ENCODE results near the gene ABO. TPM values are rescaled to one million over a fixed set of nuclear protein-coding genes. Genes with fewer than 3 reads are reported as not detected.
"Not testable (repeated sequence)": the region's sequence is repeated elsewhere in the genome, so short reads cannot be mapped to it uniquely, and the experiment has no call there.

ABO gene
- polyA plus RNA-seq, 3 donors from 2014 or later, result 0.03 TPM; not detected in 2

- no peaks in the 10 kb centered on the region for H3K36me3 Mint-ChIP-seq
- H3K9me3 Mint-ChIP-seq, result peaks cover 0 to 1% (median 0%) of the 10 kb centered on the region in 6 donors
- H3K27me3 Mint-ChIP-seq (ENCODE audit: low read depth in 3 of 3), result peaks cover 2 to 5% (median 2%) of the 10 kb centered on the region in 3 donors
- H3K4me1 Mint-ChIP-seq, result no peaks in the 10 kb centered on the region
- H3K27ac Mint-ChIP-seq, result no peak overlapping the region
- DNase-seq, result no peak
- H3K4me3 Mint-ChIP-seq, result no peak overlapping the region
Observed at GRCh38 chr9:133282464-133283238, 7.7 kb upstream of the ABO start.

- Mint-ChIP-seq H3K36me3 (no peaks in the 10 kb centered on the region), H3K27ac (no peak overlapping the region), H3K4me3 (no peak overlapping the region)
Observed at GRCh38 chr9:133280392-133280791, 5.4 kb upstream of the ABO start.

GRCh38 chr9:133278161-133279114 is 3.4 kb upstream of the ABO start:
- Mint-ChIP-seq H3K27ac (no peak overlapping the region), H3K36me3 (no peaks in the 10 kb centered on the region), H3K9me3 (peaks cover 0 to 3% (median 0%) of the 10 kb centered on the region in 6 donors), H3K4me1 (no peaks in the 10 kb centered on the region), H3K4me3 (no peak overlapping the region), H3K27me3 (ENCODE audit: low read depth in 3 of 3) (peaks cover 2 to 4% (median 3%) of the 10 kb centered on the region in 3 donors)
- no peak for DNase-seq

More at GRCh38 chr9:133280392-133280791, 5.4 kb upstream of the ABO start:
- Mint-ChIP-seq H3K4me1 (no peaks in the 10 kb centered on the region), H3K9me3 (peaks cover 0 to 1% (median 0%) of the 10 kb centered on the region in 6 donors), H3K27me3 (ENCODE audit: low read depth in 3 of 3) (peaks cover 2 to 3% (median 2%) of the 10 kb centered on the region in 3 donors)
- no peak for DNase-seq

DNA sequence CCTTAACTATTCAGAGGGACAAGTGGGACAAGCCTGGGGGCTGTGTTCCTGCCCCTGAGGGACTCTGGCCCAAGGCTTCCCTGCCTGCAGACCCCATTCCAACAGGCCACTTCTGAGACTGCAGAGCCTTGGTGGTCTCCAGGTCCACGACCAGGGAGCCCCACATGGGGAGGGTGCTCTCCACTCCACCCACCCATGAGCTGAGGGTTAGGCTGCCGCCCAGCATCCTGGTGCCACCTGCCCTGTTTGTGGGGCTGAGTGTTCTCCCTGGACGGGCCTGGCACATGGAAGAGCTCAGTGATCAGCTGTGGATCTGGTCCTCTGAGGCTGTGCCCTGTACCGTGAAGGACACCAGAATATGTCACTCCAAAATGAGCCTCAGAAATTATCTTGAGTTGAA is 2.5 kb upstream of the ABO start:
- no peaks in the 10 kb centered on the region for H3K4me1 Mint-ChIP-seq
- no peak overlapping the region for H3K4me3 Mint-ChIP-seq
- no peak for DNase-seq
- H3K36me3 Mint-ChIP-seq, result no peaks in the 10 kb centered on the region
- peaks cover 2 to 11% (median 3%) of the 10 kb centered on the region in 3 donors for H3K27me3 Mint-ChIP-seq (ENCODE audit: low read depth in 3 of 3)
- H3K27ac Mint-ChIP-seq, result no peak overlapping the region
- H3K9me3 Mint-ChIP-seq, result peaks cover 0 to 3% (median 0%) of the 10 kb centered on the region in 6 donors

GRCh38 chr9:133276923-133277322 is 1.9 kb upstream of the ABO start:
- Mint-ChIP-seq H3K36me3 (no peaks in the 10 kb centered on the region), H3K9me3 (peaks cover 0 to 3% (median 0%) of the 10 kb centered on the region in 6 donors), H3K4me3 (no peak overlapping the region), H3K27me3 (ENCODE audit: low read depth in 3 of 3) (peaks cover 2 to 11% (median 3%) of the 10 kb centered on the region in 3 donors), H3K27ac (no peak overlapping the region), H3K4me1 (no peaks in the 10 kb centered on the region)
- no peak for DNase-seq

- H3K36me3 Mint-ChIP-seq, result no peaks in the 10 kb centered on the region
- H3K4me1 Mint-ChIP-seq, result no peaks in the 10 kb centered on the region
- H3K9me3 Mint-ChIP-seq, result peaks cover 0 to 3% (median 0%) of the 10 kb centered on the region in 6 donors
- H3K4me3 Mint-ChIP-seq, result no peak overlapping the region
- H3K27ac Mint-ChIP-seq, result peak overlapping the region in 1 of 6 donors; percentile 22
- peaks cover 2 to 11% (median 4%) of the 10 kb centered on the region in 3 donors for H3K27me3 Mint-ChIP-seq (ENCODE audit: low read depth in 3 of 3)
- no peak for DNase-seq
Observed at GRCh38 chr9:133276001-133276884, 1.2 kb upstream of the ABO start.

GRCh38 chr9:133274236-133275104 is 531 bp downstream of the ABO start:
- Mint-ChIP-seq H3K27ac (no peak overlapping the region), H3K4me3 (no peak overlapping the region), H3K4me1 (no peaks in the 10 kb centered on the region), H3K9me3 (peaks cover 0 to 3% (median 0%) of the 10 kb centered on the region in 6 donors), H3K36me3 (no peaks in the 10 kb centered on the region), H3K27me3 (ENCODE audit: low read depth in 3 of 3) (peaks cover 3 to 14% (median 5%) of the 10 kb centered on the region in 3 donors)
- DNase-seq, result no peak

- Mint-ChIP-seq H3K27me3 (ENCODE audit: low read depth in 3 of 3) (peaks cover 3 to 14% (median 8%) of the 10 kb centered on the region in 3 donors), H3K27ac (no peak overlapping the region), H3K4me3 (no peak overlapping the region), H3K9me3 (peaks cover 0 to 3% (median 0%) of the 10 kb centered on the region in 6 donors), H3K36me3 (no peaks in the 10 kb centered on the region), H3K4me1 (no peaks in the 10 kb centered on the region)
- DNase-seq, result no peak
Observed at GRCh38 chr9:133273819-133274218, 1.2 kb downstream of the ABO start.

DNA sequence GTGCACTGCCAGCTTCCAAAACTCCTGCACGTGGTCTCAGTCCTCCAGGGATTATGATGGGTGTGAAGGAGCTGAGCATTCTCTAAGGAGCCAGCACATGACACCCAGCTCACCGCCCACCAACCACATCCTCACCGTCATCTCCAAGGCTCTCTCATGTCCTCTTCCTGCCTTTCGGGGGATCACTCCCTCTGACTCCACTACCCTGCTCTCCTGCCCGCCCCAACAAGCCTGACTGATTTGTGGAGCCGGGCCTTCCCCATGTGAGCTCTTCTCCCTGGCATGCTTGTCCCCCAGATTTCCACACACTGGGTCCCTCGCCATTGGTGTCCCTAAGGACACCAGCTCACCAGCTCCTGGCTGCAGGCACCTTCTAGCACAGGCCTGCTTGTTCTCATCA is 1.9 kb downstream of the ABO start:
- Mint-ChIP-seq H3K27me3 (ENCODE audit: low read depth in 3 of 3) (peaks cover 3 to 14% (median 8%) of the 10 kb centered on the region in 3 donors), H3K4me3 (no peak overlapping the region)
- no peak for DNase-seq

DNA sequence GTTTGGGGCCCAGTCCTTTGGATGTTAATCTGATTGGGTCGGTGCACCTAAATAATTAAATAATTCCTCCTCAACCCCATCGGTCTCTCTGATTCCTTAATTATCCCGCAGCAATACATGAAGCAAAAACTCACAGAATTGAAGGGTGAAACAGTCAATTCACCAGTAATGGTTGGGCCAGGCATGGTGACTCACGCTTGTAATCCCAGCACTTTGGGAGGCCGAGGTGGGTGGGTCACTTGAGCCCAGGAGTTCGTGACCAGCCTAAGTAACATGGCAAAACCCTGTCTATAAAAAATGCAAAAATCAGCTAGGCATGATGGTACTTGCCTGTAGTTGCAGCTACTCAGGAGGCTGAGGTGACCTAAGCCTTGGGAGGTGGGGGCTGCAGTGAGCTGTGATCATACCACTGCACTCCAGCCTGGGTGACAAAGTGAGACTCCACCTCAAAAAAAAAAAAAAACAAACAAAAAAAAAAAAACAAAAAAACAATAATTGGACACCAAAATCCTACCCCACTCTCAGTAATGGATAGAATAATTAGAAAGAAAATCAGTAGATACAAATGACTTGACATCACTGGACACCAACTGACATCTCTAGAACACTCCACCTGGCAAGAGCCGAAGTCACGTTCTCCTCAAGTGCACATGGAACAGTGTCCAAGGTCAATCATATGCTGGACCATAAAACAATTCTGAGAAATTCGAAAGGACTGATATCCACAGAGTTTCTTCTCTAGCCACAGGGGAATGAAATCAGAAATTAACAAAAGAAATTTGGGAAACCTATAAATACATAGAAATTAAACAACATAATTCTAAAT is 5.3 kb downstream of the ABO start:
- no peak overlapping the region for H3K4me3 Mint-ChIP-seq
- H3K9me3 Mint-ChIP-seq, result peaks cover 0 to 2% (median 0%) of the 10 kb centered on the region in 6 donors
- H3K36me3 Mint-ChIP-seq, result no peaks in the 10 kb centered on the region
- peaks cover 3 to 16% (median 5%) of the 10 kb centered on the region in 3 donors for H3K27me3 Mint-ChIP-seq (ENCODE audit: low read depth in 3 of 3)
- H3K27ac Mint-ChIP-seq, result no peak overlapping the region
- DNase-seq, result no peak
- H3K4me1 Mint-ChIP-seq, result no peaks in the 10 kb centered on the region

More for the DNA sequence above, 1.9 kb downstream of the ABO start:
- no peak overlapping the region for H3K27ac Mint-ChIP-seq
- no peaks in the 10 kb centered on the region for H3K4me1 Mint-ChIP-seq
- H3K9me3 Mint-ChIP-seq, result peaks cover 0 to 3% (median 0%) of the 10 kb centered on the region in 6 donors
- no peaks in the 10 kb centered on the region for H3K36me3 Mint-ChIP-seq

DNA sequence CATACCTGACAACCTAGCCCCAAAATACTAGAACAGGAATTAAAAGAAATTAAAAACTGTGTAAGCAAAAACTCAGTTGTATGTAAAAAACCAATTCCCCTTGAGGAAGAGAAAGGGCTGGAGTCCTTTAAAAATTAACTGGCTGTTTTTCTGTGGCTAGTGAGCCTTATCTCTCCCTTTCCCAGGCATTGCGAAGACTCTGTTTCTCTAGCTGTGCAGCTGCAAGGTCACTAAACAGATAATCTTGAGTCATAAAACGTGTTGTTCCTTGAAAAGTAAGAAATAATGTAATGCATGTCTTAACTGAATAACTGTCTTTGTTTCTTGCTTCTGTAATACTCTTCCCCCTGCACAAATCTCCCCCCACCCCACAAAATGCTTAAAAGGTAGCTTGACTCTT is 5.9 kb downstream of the ABO start:
- H3K36me3 Mint-ChIP-seq, H3K4me3 Mint-ChIP-seq, DNase-seq, H3K27ac Mint-ChIP-seq, H3K9me3 Mint-ChIP-seq, H3K4me1 Mint-ChIP-seq: not testable (repeated sequence)
- H3K27me3 Mint-ChIP-seq (ENCODE audit: low read depth in 3 of 3), result peaks cover 3 to 16% (median 5%) of the 10 kb centered on the region in 3 donors
